GM12872 (cell line): ENCODE measurements around the gene SMOC2.

ENCODE experiments used
- TF ChIP-seq, protein P1 (sequence below): IDR thresholded peaks from 3 replicates; pipeline ENCODE4 v1.5.1; 2011; ENCODE audit warnings: low read depth, mild to moderate bottlenecking, low read length, moderate library complexity; ENCODE audit not compliant: insufficient read depth

Gene SMOC2

DNA sequence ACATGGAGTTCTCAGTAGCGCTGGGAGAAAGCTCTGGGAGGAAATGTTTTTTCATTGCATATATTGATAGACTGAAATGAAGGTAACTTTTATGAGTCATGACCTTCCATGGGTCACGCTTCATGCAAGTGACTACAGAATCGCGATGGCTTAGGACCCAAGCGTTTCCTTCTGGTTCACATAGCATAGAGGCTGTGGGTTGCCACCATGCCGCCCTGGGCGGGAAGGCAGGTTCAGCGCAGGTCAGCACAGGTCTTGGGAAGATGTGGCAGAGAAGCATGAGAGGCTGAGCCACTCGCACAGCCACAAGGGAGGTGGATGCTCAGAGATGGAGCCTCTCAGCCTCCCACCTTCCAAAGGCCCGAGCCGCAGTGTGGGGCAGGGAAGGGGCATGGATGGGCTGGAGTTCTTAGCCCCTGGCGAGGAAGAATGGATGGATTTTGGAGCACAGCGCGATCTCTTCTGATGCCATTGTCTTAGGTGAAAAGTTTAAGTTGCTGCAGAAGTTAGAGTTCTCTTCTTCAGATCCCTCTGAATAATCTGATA, 219.5 kb downstream of the SMOC2 start:
- TF ChIP-seq, protein P1, sequence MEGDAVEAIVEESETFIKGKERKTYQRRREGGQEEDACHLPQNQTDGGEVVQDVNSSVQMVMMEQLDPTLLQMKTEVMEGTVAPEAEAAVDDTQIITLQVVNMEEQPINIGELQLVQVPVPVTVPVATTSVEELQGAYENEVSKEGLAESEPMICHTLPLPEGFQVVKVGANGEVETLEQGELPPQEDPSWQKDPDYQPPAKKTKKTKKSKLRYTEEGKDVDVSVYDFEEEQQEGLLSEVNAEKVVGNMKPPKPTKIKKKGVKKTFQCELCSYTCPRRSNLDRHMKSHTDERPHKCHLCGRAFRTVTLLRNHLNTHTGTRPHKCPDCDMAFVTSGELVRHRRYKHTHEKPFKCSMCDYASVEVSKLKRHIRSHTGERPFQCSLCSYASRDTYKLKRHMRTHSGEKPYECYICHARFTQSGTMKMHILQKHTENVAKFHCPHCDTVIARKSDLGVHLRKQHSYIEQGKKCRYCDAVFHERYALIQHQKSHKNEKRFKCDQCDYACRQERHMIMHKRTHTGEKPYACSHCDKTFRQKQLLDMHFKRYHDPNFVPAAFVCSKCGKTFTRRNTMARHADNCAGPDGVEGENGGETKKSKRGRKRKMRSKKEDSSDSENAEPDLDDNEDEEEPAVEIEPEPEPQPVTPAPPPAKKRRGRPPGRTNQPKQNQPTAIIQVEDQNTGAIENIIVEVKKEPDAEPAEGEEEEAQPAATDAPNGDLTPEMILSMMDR, result no peak

DNA sequence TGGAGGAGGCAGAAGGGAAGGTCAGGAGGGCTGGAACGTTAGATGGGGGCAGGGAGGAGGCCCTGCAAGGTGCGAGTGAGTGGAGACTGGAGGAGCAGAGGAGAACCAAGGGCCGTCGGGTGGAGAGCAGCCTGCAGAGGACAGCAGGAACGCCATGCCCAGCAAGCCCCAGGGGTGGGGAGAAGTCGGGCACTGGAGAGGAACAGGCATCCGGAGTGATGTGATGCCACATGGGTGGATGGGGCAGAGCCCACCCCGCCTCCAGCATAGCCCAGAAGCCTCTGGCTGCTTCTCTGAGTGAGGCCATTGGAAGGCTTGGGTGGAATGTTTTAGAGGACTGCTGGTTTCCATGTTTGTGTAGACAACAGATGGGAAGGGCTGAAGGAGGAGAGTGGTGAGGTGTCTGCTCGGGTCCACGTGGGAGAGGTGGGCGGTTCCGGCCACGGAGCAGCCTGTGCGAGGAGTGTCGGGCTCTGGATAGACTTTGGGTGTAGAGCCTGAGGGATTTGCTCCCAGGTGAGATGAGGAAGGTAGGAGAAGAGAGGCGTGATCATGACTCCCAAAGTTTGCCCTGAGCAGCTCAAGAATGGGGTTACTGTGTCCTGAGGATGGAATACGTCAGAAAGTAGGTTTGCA, 221.4 kb downstream of the SMOC2 start:
- TF ChIP-seq, protein P1, result no peak

DNA sequence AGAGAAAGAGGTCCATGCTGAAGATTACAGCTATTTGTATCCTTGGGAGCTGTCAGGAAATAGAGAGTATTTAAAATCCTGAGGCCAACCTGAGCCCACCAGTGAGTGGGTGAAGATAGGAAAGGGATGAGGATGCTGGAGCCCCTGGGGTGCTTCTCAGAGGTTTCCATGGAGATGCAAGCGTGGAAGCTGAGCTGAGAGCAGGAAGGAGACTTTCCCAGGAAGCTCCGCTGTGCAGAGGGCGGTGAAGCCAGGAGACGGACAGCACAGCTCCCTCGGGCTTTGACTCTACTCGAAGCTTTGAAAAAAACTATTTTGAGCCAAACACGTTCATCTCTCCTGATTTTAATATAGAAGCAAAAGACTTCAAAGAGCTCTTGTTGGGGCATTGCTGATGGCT, 222.1 kb downstream of the SMOC2 start:
- TF ChIP-seq, protein P1, result no peak

DNA sequence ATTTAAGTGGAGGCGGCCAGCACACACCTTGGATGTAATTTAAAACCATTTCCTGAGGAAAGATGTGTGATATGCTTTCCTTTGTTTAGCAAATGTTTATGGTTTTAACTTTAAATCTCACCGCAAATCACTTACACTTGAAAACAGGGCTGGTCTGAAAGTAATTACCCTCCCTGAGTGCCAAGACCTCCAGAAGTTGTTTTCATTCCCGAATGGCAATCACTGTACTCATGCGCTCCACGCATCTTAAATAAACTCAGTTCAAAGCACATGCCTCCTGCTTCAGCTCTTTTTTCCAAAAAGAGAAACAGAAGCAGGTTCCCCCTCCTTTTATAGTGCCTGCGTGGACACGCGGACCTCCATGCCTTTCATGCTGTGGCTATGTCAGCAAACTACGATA, 224.0 kb downstream of the SMOC2 start:
- TF ChIP-seq, protein P1, result no peak

GRCh38 chr6:168666170-168666569, 225.2 kb downstream of the SMOC2 start:
- TF ChIP-seq, protein P1, result no peak

DNA sequence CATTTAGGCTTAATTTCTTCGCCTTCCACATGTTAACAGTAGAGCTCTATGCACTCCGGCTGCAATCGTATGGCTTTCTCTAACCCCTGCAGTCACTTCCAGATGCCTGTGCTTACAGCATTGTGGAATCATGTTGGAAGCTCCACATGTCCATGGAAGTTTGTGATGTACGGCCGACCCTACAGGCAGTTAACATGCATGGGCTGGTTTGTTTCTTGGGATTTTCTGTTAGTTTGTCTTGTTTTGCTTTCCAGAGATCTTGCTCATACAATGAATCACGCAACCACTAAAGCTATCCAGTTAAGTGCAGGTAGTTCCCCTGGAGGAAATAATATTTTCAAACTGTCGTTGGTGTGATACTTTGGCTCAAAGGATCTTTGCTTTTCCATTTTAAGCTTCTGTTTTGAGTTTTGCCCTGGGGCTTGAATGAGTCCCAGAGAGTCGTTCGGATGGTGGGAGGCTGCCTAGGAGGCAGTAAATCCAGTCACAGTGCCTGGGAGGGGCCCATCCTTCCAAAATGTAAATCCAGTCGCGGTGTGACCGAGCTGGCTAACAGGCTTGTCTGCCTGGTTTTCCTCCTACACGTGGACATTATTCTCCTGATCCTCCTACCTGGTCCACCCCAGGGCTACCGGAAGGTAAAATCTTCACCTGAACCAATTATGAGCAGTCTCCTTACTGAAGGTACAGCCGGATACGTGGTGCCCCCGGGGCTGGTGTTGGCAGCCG, 225.9 kb downstream of the SMOC2 start:
- TF ChIP-seq, protein P1, result no peak

GRCh38 chr6:168667428-168667805, 226.4 kb downstream of the SMOC2 start:
- TF ChIP-seq, protein P1, result no peak
